IMR-90 (cell line): ENCODE data around the gene DEFB124. TPM values are rescaled to one million over a fixed set of nuclear protein-coding genes. Genes with fewer than 3 reads are reported as not detected.

ENCODE experiments used
- ATAC-seq: fragments of 200-7000 bp; cut with Tn5 transposase; 2 replicates; pipeline ENCODE4 v1.9.1; 2020; ENCODE audit warnings: low read depth, mild to moderate bottlenecking, moderate library complexity
- BruUV-seq: library from RNA; stranded (reverse); fragments of 400-500 nt; replicated peaks from 2 replicates; lab custom pipeline; 2021; lab: Mats Ljungman, UMichigan
- CTCF ChIA-PET: fragments of 300-600 bp; formaldehyde crosslinking; extraction: SDS; loops from one replicate; lab custom pipeline; 2021; ENCODE audit warnings: antibody characterized with exemption; lab: Yijun Ruan, JAX
- POLR2A ChIA-PET: fragments of 300-600 bp; sonication (Branson Sonifier 250); formaldehyde crosslinking; loops from one replicate; lab custom pipeline; 2022; ENCODE audit warnings: antibody characterized with exemption; ENCODE audit not compliant: unreplicated experiment; lab: Charles Lee
- DNase-seq: peaks from one replicate; pipeline ENCODE4 v3.0.0; 2013
- H2AFZ ChIP-seq: replicated peaks from 2 replicates; pipeline ENCODE3; 2013; ENCODE audit warnings: low read length, mild to moderate bottlenecking; ENCODE audit not compliant: poor library complexity
- H2AK5ac ChIP-seq: 2 replicates; pipeline ENCODE4 v1.6.1; 2013; ENCODE audit warnings: low read depth, low read length, inconsistent platforms
- H2AK9ac ChIP-seq: replicated peaks from 2 replicates; pipeline ENCODE3; 2013; ENCODE audit warnings: mild to moderate bottlenecking, low read depth, low read length, moderate library complexity; ENCODE audit not compliant: poor library complexity
- H2BK120ac ChIP-seq: 2 replicates; pipeline ENCODE4 v1.6.1; 2013; ENCODE audit warnings: low read depth, low read length, inconsistent platforms
- H2BK15ac ChIP-seq: 3 replicates; pipeline ENCODE4 v1.6.1; 2013; ENCODE audit warnings: low read depth, low read length, inconsistent platforms
- H2BK20ac ChIP-seq: 2 replicates; pipeline ENCODE4 v1.6.1; 2013; ENCODE audit warnings: low read depth, mild to moderate bottlenecking, inconsistent platforms, low read length, moderate library complexity
- H2BK5ac ChIP-seq: 2 replicates; pipeline ENCODE4 v1.6.1; 2013; ENCODE audit warnings: mild to moderate bottlenecking, low read depth, low read length, inconsistent platforms; ENCODE audit not compliant: poor library complexity, severe bottlenecking
- H3K14ac ChIP-seq: replicated peaks from 2 replicates; pipeline ENCODE4 v1.6.1; 2013; ENCODE audit warnings: low read depth, low read length, inconsistent platforms
- H3K18ac ChIP-seq: 2 replicates; pipeline ENCODE4 v1.6.1; 2013; ENCODE audit warnings: low read depth, low read length, control low read depth
- H3K23ac ChIP-seq: 2 replicates; pipeline ENCODE4 v1.6.1; 2013; ENCODE audit warnings: low read depth, low read length, inconsistent platforms
- H3K27ac ChIP-seq: 2 replicates; pipeline ENCODE4 v1.5.1; 2013; ENCODE audit warnings: mild to moderate bottlenecking, control low read depth, low read length; ENCODE audit not compliant: insufficient read depth
- H3K27me3 ChIP-seq: 2 replicates; pipeline ENCODE4 v1.6.1; 2013; ENCODE audit warnings: low read length; ENCODE audit not compliant: control insufficient read depth, insufficient read depth
- H3K36me3 ChIP-seq: 2 replicates; pipeline ENCODE4 v1.6.1; 2013; ENCODE audit warnings: low read length, mixed read lengths; ENCODE audit not compliant: control insufficient read depth, insufficient read depth
- H3K4ac ChIP-seq: 2 replicates; pipeline ENCODE4 v1.6.1; 2013; ENCODE audit warnings: low read depth, low read length, inconsistent platforms
- H3K4me1 ChIP-seq: 2 replicates; pipeline ENCODE4 v1.6.1; 2013; ENCODE audit warnings: low read length, mixed read lengths; ENCODE audit not compliant: control insufficient read depth, insufficient read depth
- H3K4me2 ChIP-seq: 2 replicates; pipeline ENCODE4 v1.6.1; 2013; ENCODE audit warnings: low read depth, mild to moderate bottlenecking, control low read depth, low read length, moderate library complexity
- H3K4me3 ChIP-seq: 2 replicates; pipeline ENCODE4 v1.5.1; 2013; ENCODE audit warnings: low read depth, mild to moderate bottlenecking, control low read depth, low read length, moderate library complexity; ENCODE audit not compliant: insufficient read depth
- H3K56ac ChIP-seq: 2 replicates; pipeline ENCODE4 v1.6.1; 2013; ENCODE audit warnings: low read length, inconsistent platforms; ENCODE audit not compliant: insufficient read depth; ENCODE audit errors: extremely low read depth
- H3K79me1 ChIP-seq, 2 experiments: 2 replicates each; pipeline ENCODE4 v1.6.1; 2013; ENCODE audit warnings: low read length in 2 of 2, inconsistent platforms in 1 of 2, low read depth in 1 of 2
- H3K9ac ChIP-seq: 2 replicates; pipeline ENCODE4 v1.6.1; 2013; ENCODE audit warnings: low read depth, low read length, control low read depth
- H3K9me1 ChIP-seq: 2 replicates; pipeline ENCODE4 v1.6.1; 2013; ENCODE audit warnings: low read length, inconsistent platforms; ENCODE audit not compliant: insufficient read depth
- H3K9me3 ChIP-seq: 2 replicates; pipeline ENCODE4 v1.6.1; 2013; ENCODE audit warnings: low read length; ENCODE audit not compliant: control insufficient read depth, insufficient read depth
- H4K20me1 ChIP-seq: 2 replicates; pipeline ENCODE4 v1.6.1; 2013; ENCODE audit warnings: low read length, inconsistent platforms; ENCODE audit not compliant: insufficient read depth
- H4K5ac ChIP-seq: 2 replicates; pipeline ENCODE4 v1.6.1; 2013; ENCODE audit warnings: mild to moderate bottlenecking, low read depth, low read length, control low read depth
- H4K8ac ChIP-seq, 2 experiments: 2 replicates each; pipeline ENCODE4 v1.6.1; 2013; ENCODE audit warnings: low read depth in 2 of 2, low read length in 2 of 2, control low read depth in 1 of 2, inconsistent platforms in 1 of 2
- H4K91ac ChIP-seq: 2 replicates; pipeline ENCODE4 v1.6.1; 2013; ENCODE audit warnings: low read depth, low read length, inconsistent platforms; ENCODE audit not compliant: insufficient read depth
- CEBPB ChIP-seq: IDR thresholded peaks from 2 replicates; pipeline ENCODE4 v1.6.1; 2012; ENCODE audit warnings: low read depth, low read length, improper control_type of control experiment
- CHD1 ChIP-seq: IDR thresholded peaks from 2 replicates; pipeline ENCODE4 v1.6.1; 2012; ENCODE audit warnings: low read depth, low read length, improper control_type of control experiment
- CTCF ChIP-seq: conservative IDR thresholded peaks from 2 replicates; pipeline ENCODE4 v1.5.1; 2012; ENCODE audit warnings: mild to moderate bottlenecking, low read depth, low read length, improper control_type of control experiment
- ELK1 ChIP-seq: fragments of 150-350 bp; IDR thresholded peaks from 2 replicates; pipeline ENCODE4 v1.6.1; 2016; ENCODE audit warnings: low read depth, mild to moderate bottlenecking, low read length, moderate library complexity, borderline replicate concordance
- FOS ChIP-seq: fragments of 150-350 bp; IDR thresholded peaks from 2 replicates; pipeline ENCODE4 v1.6.1; 2016; ENCODE audit warnings: low read depth, low read length
- MAFK ChIP-seq: IDR thresholded peaks from 2 replicates; pipeline ENCODE4 v1.6.1; 2012; ENCODE audit warnings: low read depth, low read length, improper control_type of control experiment
- MAZ ChIP-seq: IDR thresholded peaks from 2 replicates; pipeline ENCODE4 v1.6.1; 2012; ENCODE audit warnings: low read depth, mild to moderate bottlenecking, low read length, improper control_type of control experiment, moderate library complexity, borderline replicate concordance
- MXI1 ChIP-seq: IDR thresholded peaks from 2 replicates; pipeline ENCODE4 v1.6.1; 2012; ENCODE audit warnings: low read depth, mild to moderate bottlenecking, low read length, moderate library complexity, borderline replicate concordance
- NFE2L2 ChIP-seq: fragments of 150-350 bp; IDR thresholded peaks from 2 replicates; pipeline ENCODE4 v1.6.1; 2016; ENCODE audit warnings: low read depth, mild to moderate bottlenecking, low read length
- POLR2A ChIP-seq: IDR thresholded peaks from 2 replicates; pipeline ENCODE4 v1.6.1; 2012; ENCODE audit warnings: mild to moderate bottlenecking, low read depth, low read length
- RAD21 ChIP-seq: IDR thresholded peaks from 2 replicates; pipeline ENCODE4 v1.6.1; 2012; ENCODE audit warnings: low read length, improper control_type of control experiment
- RCOR1 ChIP-seq: IDR thresholded peaks from 2 replicates; pipeline ENCODE4 v1.6.1; 2012; ENCODE audit warnings: mild to moderate bottlenecking, low read length, improper control_type of control experiment; ENCODE audit not compliant: insufficient replicate concordance
- RFX5 ChIP-seq: IDR thresholded peaks from 2 replicates; pipeline ENCODE4 v1.8.0; 2012; ENCODE audit warnings: low read depth, mild to moderate bottlenecking, low read length, moderate library complexity
- SMC3 ChIP-seq: fragments of 150-350 bp; IDR thresholded peaks from 2 replicates; pipeline ENCODE4 v1.6.1; 2016; ENCODE audit warnings: low read depth, mild to moderate bottlenecking, antibody characterized with exemption, low read length, moderate library complexity
- WGBS, 2 experiments: methylation state at CpG; one replicate each; pipeline versions ENCODE4 v1.1.5 to v1.1.7; 2013; ENCODE audit warnings: missing lambda C conversion rate in 2 of 2; ENCODE audit not compliant: insufficient read length in 1 of 2; ENCODE audit errors: extremely low coverage in 2 of 2; 5-methylcytosine and 5-hydroxymethylcytosine counted together
- dilution Hi-C: fragments of 300-500 bp; cut with HindIII; formaldehyde crosslinking; loops from one replicate; pipeline ENCODE4 v1.14.3; 2018; ENCODE audit warnings: low sequenced_read_pairs; ENCODE audit not compliant: unreplicated experiment
- in situ Hi-C: fragments of 300-500 bp; cut with MboI; formaldehyde crosslinking; loops from 3 replicates; pipeline ENCODE4 v1.14.3; 2019; ENCODE audit warnings: low sequenced_read_pairs, inconsistent platforms, mixed read lengths
- intact Hi-C: fragments of 100-400 bp; cut with micrococcal nuclease; formaldehyde crosslinking; loops from 2 replicates; pipeline ENCODE4 v1.10.0; 2022
- polyA plus RNA-seq, 3 experiments: library from polyadenylated mRNA; depleted of rRNA; stranded (reverse); fragments of >200 nt; gene quantifications; 2 replicates each; pipeline ENCODE4 v1.2.3, GENCODE V29; 2012; ENCODE audit warnings: low replicate concordance in 1 of 3
- total RNA-seq: library from RNA; depleted of rRNA; stranded (reverse); fragments of >200 nt; gene quantifications from 2 replicates; pipeline ENCODE4 v1.2.3, GENCODE V29; 2012

The DEFB124 gene
- total and polyA plus RNA-seq, 2 of the 4 experiments (the other 2 are of a cell fraction), result not detected

GRCh38 chr20:31497838-31498540, 23.1 kb upstream of the DEFB124 start:
- no peaks in the 10 kb centered on the region for H4K20me1 ChIP-seq
- no peak overlapping the region for H3K4me2 ChIP-seq
- intact Hi-C loops (no loop called here), dilution Hi-C loops (no loop called here), in situ Hi-C loops (no loop called here)
- no peak overlapping the region for H3K23ac ChIP-seq
- DNase-seq (peak; percentile 49), ATAC-seq (no peak)
- H2BK15ac ChIP-seq, result no peak overlapping the region
- no peak overlapping the region for H3K9ac ChIP-seq
- no peak overlapping the region for H2AFZ ChIP-seq
- H2BK5ac ChIP-seq, result no peak overlapping the region
- H4K8ac ChIP-seq, result no peak overlapping the region
- CTCF ChIA-PET, result interaction anchor here (0.6 kb wide), 1 partner anchor 33 kb away, joined by 3 read pairs; no protein-coding TSS in a partner anchor
- no peak overlapping the region for H2AK5ac ChIP-seq
- peaks cover 9% of the 10 kb centered on the region for H3K27me3 ChIP-seq
- H3K4me1 ChIP-seq, result 0 out of 2 replicates have a peak, but pooled peaks cover 2% of the 10 kb centered on the region
- H3K9me3 ChIP-seq, result no peaks in the 10 kb centered on the region
- H3K14ac ChIP-seq, result no peak overlapping the region
- WGBS, 2 experiments, result 0% methylated on average over 1 of the region's 6 CpGs; no CpG with 5 or more reads in 1 of the 2 experiments
- POLR2A ChIA-PET, result no interaction called here
- no peak overlapping the region for H3K18ac ChIP-seq
- H3K27ac ChIP-seq, result no peak overlapping the region
- H4K5ac ChIP-seq, result no peak overlapping the region
- no peaks in the 10 kb centered on the region for H3K36me3 ChIP-seq
- no peak for TF ChIP-seq MAZ
- no peak for TF ChIP-seq RCOR1
- TF ChIP-seq FOS, result no peak
- TF ChIP-seq MAFK, result no peak
- no peak for TF ChIP-seq RAD21
- no peak for TF ChIP-seq POLR2A
- no peak for TF ChIP-seq CTCF
- no peak for TF ChIP-seq NFE2L2
- TF ChIP-seq CHD1, result no peak
- no peak for TF ChIP-seq SMC3
- no peak for TF ChIP-seq RFX5
- TF ChIP-seq ELK1, result no peak
- no peak for TF ChIP-seq CEBPB
- TF ChIP-seq MXI1, result no peak
- BruUV-seq, result no TSS peak
- no peak overlapping the region for H2AK9ac ChIP-seq
- no peak overlapping the region for H3K4me3 ChIP-seq
- no peak overlapping the region for H2BK120ac ChIP-seq
- H2BK20ac ChIP-seq, result no peak overlapping the region
- H3K4ac ChIP-seq, result no peak overlapping the region
- no peaks in the 10 kb centered on the region for H3K79me1 ChIP-seq
- H3K9me1 ChIP-seq, result no peaks in the 10 kb centered on the region
- H4K91ac ChIP-seq, result no peak overlapping the region
- H3K56ac ChIP-seq, result no peak overlapping the region
